HFFc6 (cell line): Measurements from ENCODE around the gene MAST4. TPM values are rescaled to one million over a fixed set of nuclear protein-coding genes. Genes with fewer than 3 reads are reported as not detected.

Source experiments
- DNase-seq: peaks from one replicate; pipeline ENCODE4 v3.0.0-alpha.2; 2018
- H3K27ac Mint-ChIP-seq: 2 replicates; pipeline ENCODE4 v1.8.0; 2020; ENCODE audit warnings: mild to moderate bottlenecking, mixed read lengths
- H3K27me3 Mint-ChIP-seq: 2 replicates; pipeline ENCODE4 v1.8.0; 2021; ENCODE audit warnings: mild to moderate bottlenecking, moderate library complexity, mixed read lengths; ENCODE audit not compliant: insufficient read depth
- H3K36me3 Mint-ChIP-seq: 2 replicates; pipeline ENCODE4 v1.8.0; 2021; ENCODE audit warnings: low read depth, mixed read lengths
- H3K4me1 Mint-ChIP-seq: 2 replicates; pipeline ENCODE4 v1.8.0; 2020; ENCODE audit warnings: low read depth, mixed read lengths
- H3K4me3 Mint-ChIP-seq: 2 replicates; pipeline ENCODE4 v1.8.0; 2020; ENCODE audit warnings: mild to moderate bottlenecking, moderate library complexity, mixed read lengths
- H3K9me3 Mint-ChIP-seq: 2 replicates; pipeline ENCODE4 v1.8.0; 2020; ENCODE audit warnings: mild to moderate bottlenecking, mixed read lengths
- total RNA-seq, 6 experiments: library from RNA; stranded (reverse); fragmentation: NEBNext Ultra II Directional; extraction: Animal tissue kit (Norgen Biotek cat#: 25700); gene quantifications; 2 replicates in 1 of 6; 3 replicates in 5 of 6; pipeline ENCODE4 v1.2.3, GENCODE V29; 2021
- TF ChIP-seq, protein P1 (sequence below): fragments of 200-600 bp; sonication (generic); IDR thresholded peaks from 2 replicates; pipeline ENCODE4 v1.5.0; 2021; ENCODE audit warnings: antibody characterized with exemption, mild to moderate bottlenecking

Gene MAST4
- total RNA-seq, 6 experiments from 2014 or later = 3.0 to 5.6 (median 3.9) TPM

DNA sequence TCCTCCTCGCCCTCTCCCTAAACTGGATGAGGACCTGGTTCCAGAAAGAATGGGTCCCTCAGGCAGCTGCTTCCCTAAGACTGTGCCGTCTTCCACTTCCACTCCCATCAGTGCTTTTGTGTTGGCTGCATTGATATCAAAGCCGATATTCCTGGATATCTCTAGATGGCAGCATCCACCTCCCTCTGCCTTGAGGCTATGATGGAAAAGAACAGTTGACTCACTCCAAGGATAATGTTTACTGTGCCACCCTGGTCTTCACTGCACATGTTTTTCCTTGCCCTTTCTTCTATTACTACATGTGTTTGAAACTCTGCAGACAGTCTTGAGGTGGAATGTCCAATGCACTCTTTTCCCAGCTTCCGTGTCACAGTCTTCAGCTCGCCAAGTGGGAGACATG lies 211.6 kb downstream of the MAST4 start:
- Mint-ChIP-seq H3K27me3 (peaks cover 16% of the 10 kb centered on the region), H3K4me3 (no peak overlapping the region), H3K27ac (no peak overlapping the region), H3K36me3 (no peaks in the 10 kb centered on the region), H3K9me3 (no peaks in the 10 kb centered on the region), H3K4me1 (peaks cover 8% of the 10 kb centered on the region; the same call in 1 of the 2 replicates)
- peak; percentile 72 for DNase-seq
- TF ChIP-seq, protein P1, sequence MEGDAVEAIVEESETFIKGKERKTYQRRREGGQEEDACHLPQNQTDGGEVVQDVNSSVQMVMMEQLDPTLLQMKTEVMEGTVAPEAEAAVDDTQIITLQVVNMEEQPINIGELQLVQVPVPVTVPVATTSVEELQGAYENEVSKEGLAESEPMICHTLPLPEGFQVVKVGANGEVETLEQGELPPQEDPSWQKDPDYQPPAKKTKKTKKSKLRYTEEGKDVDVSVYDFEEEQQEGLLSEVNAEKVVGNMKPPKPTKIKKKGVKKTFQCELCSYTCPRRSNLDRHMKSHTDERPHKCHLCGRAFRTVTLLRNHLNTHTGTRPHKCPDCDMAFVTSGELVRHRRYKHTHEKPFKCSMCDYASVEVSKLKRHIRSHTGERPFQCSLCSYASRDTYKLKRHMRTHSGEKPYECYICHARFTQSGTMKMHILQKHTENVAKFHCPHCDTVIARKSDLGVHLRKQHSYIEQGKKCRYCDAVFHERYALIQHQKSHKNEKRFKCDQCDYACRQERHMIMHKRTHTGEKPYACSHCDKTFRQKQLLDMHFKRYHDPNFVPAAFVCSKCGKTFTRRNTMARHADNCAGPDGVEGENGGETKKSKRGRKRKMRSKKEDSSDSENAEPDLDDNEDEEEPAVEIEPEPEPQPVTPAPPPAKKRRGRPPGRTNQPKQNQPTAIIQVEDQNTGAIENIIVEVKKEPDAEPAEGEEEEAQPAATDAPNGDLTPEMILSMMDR = peak; percentile 57

DNA sequence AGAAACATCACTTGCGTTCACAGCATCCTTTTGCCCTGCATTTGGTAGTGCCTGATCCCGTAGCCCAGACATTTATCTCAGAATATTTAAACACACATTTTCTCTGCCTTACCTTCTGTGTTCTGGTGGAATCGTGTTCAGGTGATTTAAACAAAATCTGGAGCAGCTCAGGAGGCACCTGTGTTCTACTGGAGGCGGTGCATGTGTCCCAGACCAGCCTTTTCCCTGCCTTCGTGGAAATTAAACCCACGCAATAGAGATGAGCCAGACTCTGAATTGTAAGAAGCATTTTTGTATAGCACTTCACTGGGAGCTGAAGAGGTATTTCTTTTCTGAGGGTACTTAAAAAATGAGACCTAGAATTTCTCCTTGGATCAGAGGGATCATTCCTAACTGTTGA lies 212.5 kb downstream of the MAST4 start:
- TF ChIP-seq, protein P1 = no peak
- no peak overlapping the region for H3K4me3 Mint-ChIP-seq
- H3K27me3 Mint-ChIP-seq = peaks cover 16% of the 10 kb centered on the region

DNA sequence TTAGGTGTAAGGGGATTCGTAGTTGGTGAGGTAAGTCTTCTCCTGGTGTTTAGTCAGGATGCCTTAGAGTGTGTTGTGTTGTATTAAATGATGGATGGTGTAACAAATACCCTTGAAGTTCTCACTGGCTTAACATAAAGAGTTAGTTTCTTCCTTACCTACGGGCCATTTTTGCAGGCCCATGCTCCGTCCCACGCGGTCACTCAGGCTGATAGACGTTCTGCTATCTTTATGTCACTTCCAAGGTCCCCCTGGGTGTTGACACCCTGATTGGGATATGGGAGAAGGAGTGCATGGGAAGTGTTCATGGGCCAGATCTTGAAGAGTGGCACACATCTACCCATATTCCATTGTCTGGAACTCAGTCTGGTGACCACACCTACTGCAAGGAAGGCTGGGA lies 214.0 kb downstream of the MAST4 start:
- Mint-ChIP-seq H3K4me1 (peaks cover 8% of the 10 kb centered on the region; the same call in 1 of the 2 replicates), H3K27ac (no peak overlapping the region), H3K36me3 (no peaks in the 10 kb centered on the region), H3K9me3 (no peaks in the 10 kb centered on the region), H3K4me3 (no peak overlapping the region), H3K27me3 (peaks cover 14% of the 10 kb centered on the region)
- no peak for DNase-seq
- TF ChIP-seq, protein P1 = no peak

More for the DNA sequence above, 212.5 kb downstream of the MAST4 start:
- Mint-ChIP-seq H3K9me3 (no peaks in the 10 kb centered on the region), H3K4me1 (peaks cover 8% of the 10 kb centered on the region; the same call in 1 of the 2 replicates), H3K36me3 (no peaks in the 10 kb centered on the region), H3K27ac (no peak overlapping the region)
- no peak for DNase-seq

DNA sequence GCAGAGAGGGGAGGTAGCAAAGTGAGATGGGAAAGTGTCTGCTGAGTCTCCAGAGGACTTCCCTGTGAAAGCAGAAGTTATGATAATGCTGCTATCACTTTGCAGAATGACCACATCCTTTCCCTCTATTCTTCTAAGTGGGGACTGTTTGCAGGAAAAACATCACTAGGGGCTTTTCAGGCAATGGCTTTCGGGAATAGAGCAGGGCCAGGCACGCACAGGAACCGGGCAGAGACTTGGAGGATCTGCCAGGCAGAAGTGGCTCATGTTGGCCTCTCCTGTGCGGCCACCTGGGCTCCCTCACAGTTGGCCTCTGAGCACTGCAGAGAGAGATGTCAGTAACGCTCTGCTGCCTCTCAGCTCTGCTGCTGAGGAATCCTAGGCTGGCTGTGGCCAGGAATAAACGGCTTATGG lies 214.7 kb downstream of the MAST4 start:
- TF ChIP-seq, protein P1 = no peak
- peaks cover 8% of the 10 kb centered on the region; the same call in 1 of the 2 replicates for H3K4me1 Mint-ChIP-seq
- H3K4me3 Mint-ChIP-seq = no peak overlapping the region
- no peaks in the 10 kb centered on the region for H3K9me3 Mint-ChIP-seq
- DNase-seq = no peak
- H3K27me3 Mint-ChIP-seq = peaks cover 15% of the 10 kb centered on the region
- H3K27ac Mint-ChIP-seq = no peak overlapping the region
- H3K36me3 Mint-ChIP-seq = no peaks in the 10 kb centered on the region

DNA sequence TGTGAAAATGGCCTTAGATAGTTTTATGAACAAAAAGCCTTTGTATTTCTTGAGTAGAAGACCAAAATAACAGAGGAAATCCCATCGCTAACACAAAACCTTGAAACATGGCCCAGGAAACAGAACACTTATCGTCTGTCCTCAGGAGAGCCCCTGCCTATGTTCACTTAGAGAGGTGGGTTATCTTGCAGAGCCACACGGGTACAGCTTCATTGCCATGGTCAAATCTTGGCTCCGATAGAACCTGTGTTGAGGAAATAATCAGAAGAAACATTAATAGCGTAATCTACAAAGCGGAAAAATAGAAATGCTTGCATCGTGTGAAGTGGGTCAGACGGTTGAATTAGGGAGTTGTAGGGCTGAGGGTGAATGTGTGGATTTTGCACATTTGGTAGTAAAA lies 216.1 kb downstream of the MAST4 start:
- Mint-ChIP-seq H3K27ac (no peak overlapping the region), H3K4me3 (no peak overlapping the region), H3K27me3 (peaks cover 20% of the 10 kb centered on the region), H3K4me1 (peaks cover 8% of the 10 kb centered on the region; the same call in 1 of the 2 replicates), H3K9me3 (no peaks in the 10 kb centered on the region), H3K36me3 (no peaks in the 10 kb centered on the region)
- no peak for DNase-seq
- TF ChIP-seq, protein P1 = no peak

DNA sequence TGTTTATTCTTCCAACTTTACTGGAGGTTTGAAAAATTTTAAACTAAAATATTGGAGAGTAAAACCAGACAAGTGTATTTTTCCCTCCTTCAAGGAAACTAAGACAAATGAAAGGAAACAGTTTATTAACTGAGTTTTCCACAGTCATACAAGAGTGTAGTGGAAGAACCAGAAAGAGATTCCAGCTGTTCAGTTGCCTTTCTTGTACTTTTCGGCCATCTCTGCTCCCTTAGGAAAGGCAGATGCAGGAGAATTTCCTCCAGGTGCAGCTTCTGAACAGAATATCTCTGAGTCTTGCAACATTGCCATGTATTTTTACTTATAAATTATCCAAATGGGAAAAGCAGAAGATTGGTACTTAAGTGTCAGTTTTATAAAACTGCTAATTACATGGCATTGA lies 217.1 kb downstream of the MAST4 start:
- Mint-ChIP-seq H3K4me3 (no peak overlapping the region), H3K27me3 (peaks cover 20% of the 10 kb centered on the region), H3K4me1 (no peaks in the 10 kb centered on the region), H3K36me3 (no peaks in the 10 kb centered on the region), H3K9me3 (no peaks in the 10 kb centered on the region), H3K27ac (no peak overlapping the region)
- no peak for DNase-seq
- TF ChIP-seq, protein P1 = no peak
